ENCODE measurements around the gene MICAL2.

MICAL2 gene

DNA sequence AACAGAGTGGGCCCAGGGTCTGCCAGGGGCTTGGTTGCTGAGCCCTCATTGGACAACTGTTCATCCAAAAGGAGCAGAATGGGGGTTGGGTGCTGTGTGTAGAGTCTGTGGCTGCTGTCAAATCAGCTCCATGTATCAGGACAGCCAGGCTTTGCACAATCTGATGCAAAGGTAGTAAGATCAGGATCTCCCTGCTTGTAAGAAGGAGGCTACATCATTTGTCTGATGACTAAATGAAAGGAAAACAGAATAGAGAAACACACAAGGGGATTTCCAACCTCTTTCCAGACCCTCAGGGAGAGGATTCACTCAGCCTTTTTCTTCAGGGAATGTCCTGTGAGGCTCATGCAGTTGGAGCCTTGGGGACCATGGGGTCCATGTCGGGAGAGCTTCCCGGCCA lies 7.2 kb downstream of the MICAL2 start:
- no peak for DNase-seq

DNA sequence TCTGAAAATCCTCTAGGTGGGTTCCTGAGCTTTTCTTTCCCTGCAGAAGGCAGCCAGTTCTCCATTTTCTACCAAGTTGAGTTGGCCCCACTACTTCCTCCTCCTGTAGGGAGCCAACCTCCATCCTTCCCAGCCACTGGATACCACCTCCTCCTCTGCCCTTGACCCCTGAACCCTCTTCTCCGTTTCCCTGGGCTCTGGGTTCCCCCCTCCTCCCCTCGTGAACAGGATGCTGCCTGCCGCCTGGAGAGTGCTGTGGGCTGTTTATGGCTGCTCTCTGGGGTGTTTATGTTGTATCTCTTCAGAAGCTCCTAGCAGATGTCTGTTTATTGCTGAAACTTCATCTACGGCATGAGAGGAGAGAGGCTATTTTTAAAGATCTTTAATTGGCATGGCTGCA lies 8.6 kb downstream of the MICAL2 start:
- DNase-seq: no peak

DNA sequence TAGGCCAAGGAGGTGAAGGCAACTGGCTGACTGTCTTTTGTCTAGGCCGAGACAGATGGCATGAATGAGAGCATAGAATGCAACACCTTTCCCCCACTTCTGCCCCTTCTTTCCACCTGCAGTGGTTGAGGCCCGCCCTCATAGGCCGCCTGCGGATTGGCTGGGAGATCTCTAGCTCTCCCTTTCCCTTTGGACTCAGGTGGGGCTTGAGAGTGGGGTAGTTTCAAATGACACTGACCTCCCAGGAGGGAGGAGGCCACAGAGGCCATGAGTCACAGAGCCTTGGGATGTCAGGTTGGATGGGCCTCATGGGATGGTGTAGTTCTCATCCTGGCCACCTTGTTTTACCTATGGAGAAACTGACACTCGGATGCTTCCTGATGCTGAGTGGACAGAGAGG lies 9.1 kb downstream of the MICAL2 start:
- DNase-seq: no peak

DNA sequence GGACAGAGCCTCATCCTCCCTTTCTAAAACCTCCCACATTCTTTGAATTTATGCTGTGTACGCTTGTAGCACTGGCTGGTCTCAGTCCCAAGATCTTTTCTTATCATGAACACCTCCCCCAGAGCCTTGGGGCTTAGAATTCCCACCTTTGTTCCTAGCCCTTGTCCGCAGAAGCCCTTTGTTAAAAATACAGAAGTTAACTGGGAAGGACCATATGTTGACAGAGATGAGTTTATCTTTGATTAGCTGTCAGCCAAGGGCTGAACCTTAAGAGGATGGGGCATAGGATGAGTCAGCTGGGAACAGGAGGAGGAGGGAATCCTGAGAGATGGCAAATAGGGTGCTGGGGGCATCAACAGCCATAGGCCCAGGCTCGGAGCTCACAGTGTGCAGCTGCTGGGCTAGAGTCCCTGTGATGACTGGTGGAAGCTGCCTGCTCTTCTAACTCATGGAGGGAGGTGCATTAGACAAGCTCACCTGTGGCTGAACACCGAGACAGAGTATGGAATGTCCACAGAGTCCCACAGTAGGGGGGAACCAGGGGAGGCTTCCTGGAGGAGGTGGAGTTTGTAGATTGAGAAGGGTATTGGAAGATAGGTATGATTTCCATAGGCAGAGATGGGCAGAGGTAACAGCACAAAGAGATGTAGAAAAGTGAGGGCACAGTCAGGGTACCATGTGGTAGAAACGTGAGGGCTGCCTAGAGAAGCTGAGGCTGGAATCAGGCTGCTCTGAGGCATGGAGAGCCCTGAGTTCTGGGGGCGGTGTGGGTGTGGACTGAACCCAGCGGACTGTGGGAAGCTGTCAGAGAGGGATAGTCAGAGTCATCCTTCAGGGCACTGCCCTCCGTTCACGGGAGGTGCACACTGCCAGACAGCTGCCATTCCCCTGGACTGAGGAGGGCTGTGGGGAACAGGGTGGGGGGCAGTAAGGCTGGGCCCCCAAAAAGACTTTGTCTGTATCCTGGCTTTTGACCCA lies 9.9 kb downstream of the MICAL2 start:
- DNase-seq: no peak

DNA sequence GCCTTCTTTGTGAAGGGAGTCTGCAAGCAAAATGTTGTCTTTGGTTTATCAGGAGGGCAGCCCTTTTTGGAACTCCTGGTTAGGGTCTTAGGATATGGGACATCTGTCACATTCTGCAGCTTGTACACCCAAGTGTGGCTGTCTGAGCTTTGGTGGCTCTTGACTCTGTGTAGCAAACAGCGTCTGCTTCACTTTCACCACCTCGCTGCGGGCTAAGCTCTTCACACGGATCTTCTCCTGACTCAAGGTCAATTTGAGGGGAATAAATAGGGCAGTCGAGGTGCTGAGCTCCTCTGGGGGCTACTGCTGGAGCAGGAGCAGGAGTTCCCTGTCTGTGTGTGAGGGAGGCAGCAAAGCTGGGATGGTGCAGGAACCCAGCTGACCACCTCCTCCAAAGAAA lies 10.6 kb downstream of the MICAL2 start:
- DNase-seq: no peak

DNA sequence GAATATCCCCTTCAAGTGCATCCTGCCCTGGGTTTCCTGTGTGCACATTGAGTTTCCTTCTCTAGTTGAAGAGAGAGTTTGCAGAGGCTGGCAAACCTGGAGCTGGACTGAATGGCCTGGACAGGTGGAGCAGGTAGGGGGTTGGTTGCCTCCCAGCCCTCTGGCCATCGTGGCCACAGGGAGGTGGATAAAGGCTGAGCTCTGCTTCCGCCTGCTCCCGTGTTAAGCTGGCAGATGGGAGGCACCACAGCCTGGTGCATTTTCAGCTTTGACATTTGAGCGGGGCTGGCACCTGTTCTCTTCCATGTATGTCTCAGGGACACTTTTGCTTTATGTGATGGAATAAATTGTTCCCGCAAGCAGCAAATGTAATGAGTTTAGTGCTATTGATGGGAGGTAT lies 11.1 kb downstream of the MICAL2 start:
- DNase-seq: no peak

DNA sequence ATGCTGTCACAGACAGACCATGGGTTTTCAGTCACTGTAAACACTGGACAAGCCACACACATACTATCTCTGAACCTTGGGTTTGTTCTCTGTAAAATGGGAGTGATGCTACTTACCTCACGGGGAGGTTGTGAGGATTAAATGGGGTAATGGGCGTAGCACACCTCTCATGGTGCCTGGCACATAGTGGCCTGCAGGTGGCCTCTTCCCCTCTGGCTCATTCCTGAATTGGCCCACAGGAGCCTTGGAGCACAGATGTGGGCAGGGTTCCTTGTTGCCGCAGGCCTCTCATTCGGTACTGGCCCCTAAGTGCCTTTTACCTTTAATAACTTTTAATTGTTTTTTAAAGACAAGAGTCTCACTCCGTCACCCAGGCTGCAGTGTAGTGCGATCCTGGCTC lies 11.7 kb downstream of the MICAL2 start:
- DNase-seq: no peak

DNA sequence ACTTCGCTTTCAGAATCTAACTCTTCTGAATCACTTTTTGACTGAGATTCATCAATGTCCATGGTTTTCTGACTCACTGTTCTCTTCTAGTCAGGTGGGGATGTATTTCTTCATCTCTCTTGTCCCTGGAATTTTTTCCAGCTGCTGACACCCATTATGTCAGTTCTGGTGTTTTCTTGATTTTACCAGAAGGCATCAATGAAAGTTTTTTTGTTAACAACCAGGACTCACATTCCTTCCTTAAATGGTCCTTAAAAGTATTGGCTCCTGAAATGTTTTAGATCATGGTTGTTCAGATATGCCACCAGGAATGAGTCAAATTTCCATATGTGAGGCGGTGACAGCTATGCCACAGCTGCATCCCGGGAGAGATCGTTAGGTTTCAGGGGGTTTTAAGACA lies 12.9 kb downstream of the MICAL2 start:
- no peak for DNase-seq

DNA sequence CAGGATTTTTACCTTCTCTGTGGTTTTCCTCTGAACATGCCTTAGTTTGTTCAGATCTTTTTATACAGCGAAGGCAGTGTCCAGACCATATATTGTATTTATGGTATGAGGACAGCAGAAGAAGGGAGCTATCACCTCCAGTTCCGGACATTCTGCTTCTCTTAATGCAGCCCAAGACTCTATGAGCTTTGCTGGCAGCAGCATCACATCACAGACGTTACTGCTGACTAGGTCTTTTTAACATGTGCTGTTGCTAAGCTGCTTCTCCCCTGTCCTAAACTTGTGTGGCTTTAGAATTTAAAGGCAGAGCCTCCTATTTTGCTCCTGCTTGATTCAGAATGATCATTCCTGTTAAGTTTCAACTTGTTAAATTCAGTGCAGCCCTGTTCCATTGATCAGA lies 13.4 kb downstream of the MICAL2 start:
- DNase-seq: no peak

DNA sequence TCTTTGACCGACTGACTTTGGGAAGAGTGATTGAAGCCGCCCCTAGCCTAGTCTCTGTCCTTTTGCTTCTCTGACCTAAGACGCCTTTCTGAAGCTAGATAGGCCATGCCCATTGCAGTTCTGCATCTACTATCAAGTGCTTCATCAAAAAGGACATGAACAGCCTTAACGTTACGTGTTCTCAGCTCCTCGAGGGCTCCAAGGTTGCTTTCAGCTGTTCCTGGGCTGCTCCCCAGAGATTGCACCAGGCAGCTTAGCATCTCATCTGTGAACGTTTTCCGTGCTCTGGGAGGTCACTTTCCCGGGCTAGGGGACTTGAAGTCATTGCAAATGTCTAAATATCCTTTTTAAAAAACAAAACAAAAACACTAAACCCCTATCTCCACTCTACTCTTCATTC lies 13.9 kb downstream of the MICAL2 start:
- no peak for DNase-seq

DNA sequence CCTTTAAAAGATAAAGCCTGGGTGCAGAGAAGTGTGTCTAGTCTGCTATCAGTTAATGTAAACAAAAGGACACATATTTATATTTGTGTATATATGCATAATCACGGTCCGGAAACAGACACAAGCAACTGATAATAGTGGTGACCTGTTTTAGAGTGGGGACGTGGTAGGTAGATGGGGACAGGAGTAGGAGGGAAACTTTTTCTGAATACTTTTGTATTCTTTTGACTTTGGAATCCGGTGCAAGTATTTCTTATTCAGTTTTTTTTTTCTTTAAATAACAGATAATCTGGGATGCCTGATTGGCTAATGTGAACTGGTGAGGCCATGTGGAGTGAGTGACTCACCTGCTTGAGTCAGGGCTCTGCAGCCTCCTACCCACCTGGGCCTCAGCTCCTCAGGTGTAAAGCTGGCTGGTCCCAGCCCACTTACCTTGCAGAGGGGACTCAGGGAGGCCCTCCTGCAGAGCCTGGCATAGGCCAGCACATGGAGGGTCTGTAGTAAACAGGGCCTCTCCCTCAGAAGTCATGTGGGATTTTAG lies 15.3 kb downstream of the MICAL2 start:
- no peak for DNase-seq

DNA sequence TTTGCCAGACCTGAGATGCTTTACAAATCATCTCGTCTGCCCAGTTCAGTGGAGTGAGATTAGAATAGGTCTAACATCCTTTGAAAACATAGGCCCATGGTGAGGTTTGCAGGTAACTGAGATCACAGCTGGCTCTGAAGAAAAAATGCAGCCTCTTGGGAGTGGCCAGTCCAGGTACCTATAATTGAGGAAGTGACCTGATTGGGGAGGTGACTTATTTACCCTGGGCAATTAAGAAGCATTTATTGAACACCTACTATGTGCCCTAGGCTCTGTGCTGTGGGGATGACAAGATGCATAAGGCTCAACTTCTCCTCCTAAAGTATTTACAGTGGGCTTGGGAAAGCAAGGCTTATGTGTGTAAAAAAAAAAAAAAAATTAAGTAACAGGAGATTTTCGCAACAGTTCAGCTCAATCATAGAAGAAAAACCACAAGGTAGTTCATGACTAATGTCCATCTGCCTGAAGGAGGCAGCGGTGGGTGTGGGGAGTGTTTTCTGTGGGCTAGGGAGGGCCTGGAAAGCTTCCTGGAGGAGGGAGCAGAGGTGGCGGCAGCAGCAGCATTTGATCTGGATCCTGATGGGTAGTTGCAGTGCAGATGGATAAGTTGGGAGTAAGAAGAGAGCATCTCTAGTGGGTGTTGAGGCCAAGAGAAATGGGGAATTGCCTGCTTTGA lies 16.1 kb downstream of the MICAL2 start:
- no peak for DNase-seq

DNA sequence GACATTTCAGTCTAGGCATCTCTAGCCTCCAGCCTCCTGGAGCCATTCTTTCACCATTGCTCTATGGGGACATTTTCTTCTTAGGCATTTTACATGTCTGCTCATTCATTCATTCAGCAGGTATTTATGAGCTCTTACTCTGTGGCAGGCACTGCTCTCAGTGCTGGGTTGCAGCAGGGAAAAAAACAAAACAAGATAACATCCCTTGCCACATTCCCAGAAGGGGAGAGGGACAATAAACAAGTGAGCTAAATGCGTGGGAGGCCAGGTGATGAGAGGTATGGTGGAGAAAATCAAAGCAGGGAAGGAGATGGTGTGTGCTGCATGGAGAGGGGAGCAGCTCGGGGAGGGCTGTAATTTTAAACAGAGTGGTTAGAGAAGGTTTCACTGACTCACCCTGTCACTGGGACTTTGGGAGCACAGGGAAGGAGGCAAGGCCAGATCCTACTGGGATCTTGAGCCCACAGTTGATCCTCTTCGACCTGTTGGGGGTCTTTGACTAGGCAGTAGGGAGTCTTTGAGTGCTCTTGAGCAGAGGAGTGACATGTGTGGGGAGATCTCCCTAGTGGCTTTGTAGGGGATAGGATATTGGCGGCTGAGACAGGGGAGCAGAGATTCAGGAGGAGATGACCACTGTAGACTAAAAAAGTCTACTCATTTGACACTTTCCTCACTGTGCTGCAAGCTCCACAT lies 17.0 kb downstream of the MICAL2 start:
- no peak for DNase-seq

DNA sequence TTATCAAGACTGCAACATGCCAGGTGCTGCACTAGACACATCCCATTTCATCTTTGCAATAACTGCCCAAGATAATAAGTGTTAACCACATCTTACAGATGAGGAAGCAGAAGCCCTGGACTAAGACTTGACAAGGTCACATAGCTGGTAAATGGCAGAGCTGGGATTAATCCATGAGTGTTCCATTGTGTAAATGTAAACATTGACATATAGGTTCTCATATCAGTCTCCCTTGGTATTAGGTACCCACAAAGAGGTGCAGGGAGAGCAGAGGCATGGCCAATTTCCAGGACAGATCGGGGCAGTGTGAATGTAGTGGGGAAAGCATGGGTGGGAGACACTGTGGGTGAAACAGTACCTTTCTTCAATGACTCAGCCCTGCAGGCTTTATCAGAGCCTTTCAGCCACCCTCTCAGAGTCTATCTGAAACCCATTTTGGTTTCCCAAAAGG lies 17.9 kb downstream of the MICAL2 start:
- DNase-seq: no peak

DNA sequence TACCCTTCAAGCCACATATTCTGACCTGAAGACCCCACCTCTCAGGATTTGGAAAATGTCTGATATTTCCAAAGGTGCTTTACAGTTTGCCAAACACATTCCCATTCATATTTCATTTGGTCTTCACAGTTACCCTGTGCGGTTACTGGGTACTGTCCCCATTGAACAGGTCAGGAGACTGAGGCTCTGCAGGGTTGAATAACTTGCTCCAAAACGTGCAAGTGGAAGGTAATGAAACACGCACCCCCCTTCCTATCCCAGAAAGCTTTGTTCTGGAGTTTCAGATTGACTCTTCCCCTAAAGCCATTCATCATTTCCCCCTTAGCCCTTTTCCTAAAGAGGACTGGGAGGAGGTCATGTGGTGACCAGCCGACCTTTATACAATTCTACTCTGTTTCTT lies 18.8 kb downstream of the MICAL2 start:
- DNase-seq: no peak

DNA sequence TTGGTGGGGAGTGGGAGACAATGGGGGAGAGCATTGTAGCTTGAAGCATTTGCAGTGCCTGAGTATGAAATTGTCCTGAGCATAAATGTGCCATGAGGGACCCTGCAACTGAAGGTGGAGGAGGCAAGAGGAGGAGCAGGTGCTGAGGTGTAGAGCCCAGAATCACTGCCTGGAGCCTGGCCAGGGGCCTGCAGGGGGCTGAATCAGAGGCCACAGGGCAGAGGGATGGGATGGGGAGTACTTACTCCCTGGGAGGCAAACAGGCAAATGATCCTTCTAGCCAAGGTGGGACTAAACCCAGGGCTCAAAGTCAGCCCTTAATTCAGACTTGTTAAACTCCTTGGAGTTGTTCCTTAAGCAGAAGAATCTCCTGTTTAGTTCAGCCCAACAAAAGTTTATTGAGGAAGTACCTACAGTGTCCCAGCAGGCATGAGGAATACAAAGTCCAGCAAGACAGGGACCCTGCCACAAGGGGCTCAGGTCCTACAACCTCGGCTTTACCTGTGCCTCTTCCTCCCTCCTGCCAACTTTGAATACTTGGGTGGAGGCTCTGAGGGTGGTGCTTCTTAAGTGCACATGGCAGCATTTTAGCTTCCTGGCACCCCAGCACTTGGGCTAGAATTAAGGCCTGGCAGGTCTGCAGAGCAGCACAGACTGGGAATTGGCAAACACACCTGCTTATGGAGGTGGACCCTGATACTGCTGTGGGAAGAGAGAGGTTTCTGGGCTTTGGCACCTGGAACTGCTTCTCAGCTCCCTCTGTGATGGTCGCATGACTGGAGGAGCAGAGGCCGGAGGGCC lies 20.0 kb downstream of the MICAL2 start:
- no peak for DNase-seq

DNA sequence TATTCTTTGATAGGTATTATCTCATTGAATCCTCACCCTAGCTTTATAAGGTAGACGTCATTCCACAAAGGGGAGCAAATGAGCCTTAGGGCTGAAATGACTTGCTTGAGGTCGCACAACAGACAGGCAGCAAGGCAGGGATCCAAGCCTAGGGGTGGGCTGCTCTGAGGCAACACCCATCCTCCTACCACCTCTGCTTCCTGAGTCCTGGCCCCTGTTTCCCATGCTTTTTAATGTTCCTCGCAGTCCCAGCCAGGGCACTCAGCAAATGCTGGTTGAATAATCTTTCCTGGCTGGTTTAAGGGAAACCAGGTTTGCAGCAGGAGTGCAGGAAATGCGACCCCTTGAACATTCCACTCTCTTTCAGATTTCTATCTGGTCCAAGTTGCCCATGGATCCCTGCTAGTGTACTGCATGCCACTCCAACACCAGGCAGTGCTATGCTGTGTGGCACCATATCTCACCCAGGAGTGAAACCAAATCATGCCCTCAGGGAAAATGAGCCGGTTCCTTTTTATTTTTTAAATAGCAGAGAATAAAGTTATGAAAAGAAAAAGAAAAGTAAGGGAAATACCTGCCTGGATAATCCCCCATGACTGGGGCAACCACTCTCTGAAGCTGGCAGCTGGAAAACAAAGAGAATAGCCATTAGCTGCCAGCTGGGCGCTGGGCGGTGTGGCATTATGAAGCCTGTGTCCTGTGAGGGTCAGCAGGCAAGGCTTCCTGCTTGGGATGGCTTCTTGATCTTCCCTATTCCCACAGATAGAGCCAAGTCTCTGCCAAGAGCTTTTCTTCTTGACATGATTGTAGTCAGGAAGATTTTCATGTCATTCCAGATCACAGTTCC lies 21.8 kb downstream of the MICAL2 start:
- DNase-seq: no peak

DNA sequence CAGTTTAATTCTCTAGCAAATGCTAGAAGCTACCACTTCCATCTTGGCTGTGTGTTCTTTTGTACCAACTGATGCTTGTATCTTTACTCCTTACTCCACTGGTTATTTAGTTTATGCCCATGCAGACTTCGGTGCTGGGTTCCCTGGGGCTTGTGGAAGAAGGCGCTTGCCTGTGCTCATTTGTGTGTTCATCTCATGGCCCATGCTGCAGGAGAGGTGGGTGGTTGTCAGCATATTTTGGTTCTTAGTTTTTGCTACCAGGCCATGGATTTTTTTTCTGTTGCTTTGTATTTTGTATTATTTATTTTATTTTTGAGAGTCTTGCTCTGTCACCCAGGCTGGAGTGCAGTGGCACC lies 22.4 kb downstream of the MICAL2 start:
- DNase-seq: no peak

DNA sequence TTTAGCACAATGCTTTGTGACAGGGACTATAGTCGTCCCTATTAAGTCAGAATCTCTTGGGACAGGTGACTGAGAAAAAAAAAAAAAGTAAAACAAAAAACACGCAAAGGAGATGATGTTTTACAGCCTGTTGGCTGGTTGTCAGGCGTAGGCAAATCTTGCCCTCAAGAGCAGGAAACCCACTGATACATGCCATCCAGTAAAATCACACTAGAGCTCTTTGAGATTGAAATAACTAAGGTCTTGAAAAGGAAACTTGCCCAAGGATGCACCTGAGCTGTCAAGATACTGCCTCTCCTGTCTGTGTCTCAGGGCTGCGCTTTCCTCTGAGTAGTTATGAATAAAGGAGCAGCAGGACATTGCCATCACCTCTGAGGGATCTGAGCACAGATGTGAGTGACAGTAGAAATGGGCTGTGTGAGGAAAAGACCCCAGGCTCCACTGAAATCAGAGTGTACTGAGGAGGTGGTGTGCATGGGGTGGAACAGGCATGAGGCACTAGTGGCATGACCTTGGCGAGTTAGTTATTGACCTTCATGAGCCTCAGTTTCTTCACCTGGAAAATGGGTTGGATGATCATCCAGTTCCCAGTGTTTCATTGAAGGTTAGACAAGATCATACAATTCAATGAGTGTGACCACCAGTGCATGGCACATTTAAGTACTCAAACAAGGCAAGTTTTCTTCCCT lies 23.3 kb downstream of the MICAL2 start:
- no peak for DNase-seq

DNA sequence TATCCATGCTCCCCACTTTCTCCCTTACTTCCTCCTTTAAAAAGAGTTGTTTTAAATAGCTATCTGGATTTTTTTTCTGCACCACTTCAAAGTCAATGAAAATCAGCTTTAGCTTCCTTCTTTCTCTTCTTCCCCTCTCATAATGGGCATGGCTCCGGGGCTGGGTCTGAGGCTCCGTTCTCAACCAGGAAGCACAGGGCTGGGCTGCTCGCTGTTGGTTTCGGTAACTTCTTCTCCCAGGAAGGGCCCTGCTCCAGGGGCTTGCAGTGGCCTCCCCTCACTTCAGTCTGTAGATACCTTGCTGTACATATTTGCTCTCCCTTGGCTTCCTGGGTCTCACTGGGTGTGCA lies 23.8 kb downstream of the MICAL2 start:
- DNase-seq: no peak

DNA sequence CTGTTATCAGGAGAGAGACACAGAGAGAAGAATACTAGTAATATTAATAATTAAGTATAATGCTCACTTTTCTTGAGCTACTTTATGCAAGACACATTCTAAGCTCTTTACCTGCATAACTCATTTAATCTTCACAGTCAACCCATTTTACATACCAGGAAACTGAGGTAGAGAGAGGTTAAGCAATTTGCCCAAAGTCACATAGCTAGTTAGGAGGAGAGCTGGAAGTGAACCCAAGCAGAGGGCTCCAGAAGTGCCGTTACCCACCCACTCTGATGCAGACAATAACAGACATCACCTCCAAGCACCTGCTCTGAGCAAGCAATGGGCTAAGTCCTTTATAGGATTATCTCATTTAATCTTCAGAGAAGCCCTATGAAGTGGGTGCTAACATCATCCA lies 24.8 kb downstream of the MICAL2 start:
- no peak for DNase-seq
